Liver (tissue), 9 donors: ENCODE data around the gene TLE3. TPM values are rescaled to one million over a fixed set of nuclear protein-coding genes. Genes with fewer than 3 reads are reported as not detected.

Experiments used
- DNase-seq: peaks from one replicate; pipeline ENCODE4 v3.0.0-alpha.2; 2017; ENCODE audit warnings: low spot score
- H3K27ac ChIP-seq, 2 donors: one replicate each; pipeline ENCODE4 v1.7.0; 2013; ENCODE audit warnings: inconsistent platforms in 2 of 2, low read length in 2 of 2, control low read depth in 1 of 2, low read depth in 1 of 2, mild to moderate bottlenecking in 1 of 2
- H3K27me3 ChIP-seq, 4 donors: one replicate each; pipeline versions ENCODE4 v1.6.1 to v1.7.0; 2013; ENCODE audit warnings: low read length in 3 of 4, inconsistent platforms in 1 of 4, mild to moderate bottlenecking in 1 of 4, moderate library complexity in 1 of 4; ENCODE audit not compliant: control insufficient read depth in 4 of 4, insufficient read depth in 4 of 4
- H3K36me3 ChIP-seq, 4 donors: one replicate each; pipeline versions ENCODE4 v1.6.1 to v1.7.0; 2013; ENCODE audit warnings: low read length in 3 of 4, mild to moderate bottlenecking in 3 of 4, low read depth in 1 of 4, moderate library complexity in 1 of 4; ENCODE audit not compliant: control insufficient read depth in 4 of 4, insufficient read depth in 3 of 4
- H3K4me1 ChIP-seq, 4 donors: one replicate each; pipeline versions ENCODE4 v1.6.1 to v1.7.0; 2013; ENCODE audit warnings: low read length in 3 of 4, mild to moderate bottlenecking in 3 of 4, moderate library complexity in 1 of 4; ENCODE audit not compliant: control insufficient read depth in 4 of 4, insufficient read depth in 4 of 4
- H3K4me3 ChIP-seq, 3 donors: one replicate each; pipeline versions ENCODE4 v1.6.1 to v1.7.0; 2013; ENCODE audit warnings: low read length in 3 of 3, control low read depth in 1 of 3, low read depth in 1 of 3, mild to moderate bottlenecking in 1 of 3
- H3K9ac ChIP-seq, 2 donors: one replicate each; pipeline ENCODE4 v1.7.0; 2013; ENCODE audit warnings: low read length in 2 of 2, mild to moderate bottlenecking in 2 of 2, moderate library complexity in 2 of 2, control low read depth in 1 of 2, low read depth in 1 of 2
- H3K9me3 ChIP-seq, 4 donors: one replicate each; pipeline versions ENCODE4 v1.6.1 to v1.7.0; 2013; ENCODE audit warnings: low read length in 3 of 4; ENCODE audit not compliant: control insufficient read depth in 4 of 4
- EGR1 ChIP-seq, 2 donors: IDR thresholded peaks; 2 replicates each; pipeline ENCODE4 v1.6.1; 2016 to 2018; ENCODE audit warnings: antibody characterized with exemption in 2 of 2, low read depth in 2 of 2
- FOXA1 ChIP-seq: IDR thresholded peaks from 2 replicates; pipeline ENCODE4 v1.6.1; 2016; ENCODE audit warnings: antibody characterized with exemption
- FOXA2 ChIP-seq: IDR thresholded peaks from 2 replicates; pipeline ENCODE4 v1.6.1; 2016; ENCODE audit warnings: antibody characterized with exemption
- GABPA ChIP-seq, 2 donors: IDR thresholded peaks in 1 of 2; conservative IDR thresholded peaks in 1 of 2; 2 replicates each; pipeline ENCODE4 v1.6.1; 2016; ENCODE audit warnings: antibody characterized with exemption in 2 of 2, mild to moderate bottlenecking in 1 of 2, moderate library complexity in 1 of 2
- HNF4A ChIP-seq, 2 donors: conservative IDR thresholded peaks; 2 replicates each; pipeline ENCODE4 v1.6.1; 2016; ENCODE audit warnings: antibody characterized with exemption in 2 of 2, mild to moderate bottlenecking in 2 of 2
- HNF4G ChIP-seq: IDR thresholded peaks from 2 replicates; pipeline ENCODE4 v1.6.1; 2016; ENCODE audit warnings: antibody characterized with exemption
- JUND ChIP-seq, 2 donors: IDR thresholded peaks; 2 replicates each; pipeline ENCODE4 v1.6.1; 2016; ENCODE audit warnings: antibody characterized with exemption in 2 of 2
- NR2F2 ChIP-seq: IDR thresholded peaks from 2 replicates; pipeline ENCODE4 v1.6.1; 2016; ENCODE audit warnings: antibody characterized with exemption
- RAD21 ChIP-seq, 2 donors: IDR thresholded peaks; 2 replicates each; pipeline ENCODE4 v1.6.1; 2016; ENCODE audit warnings: antibody characterized with exemption in 2 of 2, mild to moderate bottlenecking in 2 of 2
- RXRA ChIP-seq, 2 donors: IDR thresholded peaks; 2 replicates each; pipeline ENCODE4 v1.6.1; 2017 to 2018; ENCODE audit warnings: antibody characterized with exemption in 2 of 2, mild to moderate bottlenecking in 1 of 2
- SP1 ChIP-seq: IDR thresholded peaks from 2 replicates; pipeline ENCODE4 v1.6.1; 2018; ENCODE audit warnings: antibody characterized with exemption, mild to moderate bottlenecking
- TAF1 ChIP-seq: conservative IDR thresholded peaks from 2 replicates; pipeline ENCODE4 v1.6.1; 2016; ENCODE audit warnings: antibody characterized with exemption, mild to moderate bottlenecking
- YY1 ChIP-seq: IDR thresholded peaks from 2 replicates; pipeline ENCODE4 v1.6.1; 2016; ENCODE audit warnings: antibody characterized with exemption, mild to moderate bottlenecking
- WGBS: extraction: QIAGEN DNeasy Blood & Tissue Kit; methylation state at CpG from one replicate; pipeline ENCODE4 v1.1.7; 2013; 5-methylcytosine and 5-hydroxymethylcytosine counted together
- polyA plus RNA-seq, 2 donors: library from polyadenylated mRNA; stranded (reverse) in 1 of 2; unstranded in 1 of 2; fragments of 200-250 nt in 1 of 2; fragments of >200 nt in 1 of 2; fragmentation: Nextera tagmentation in 1 of 2; extraction: Ambion mirVana in 1 of 2; gene quantifications; one replicate each; pipeline versions ENCODE4 v1.2.1 to v1.2.3, GENCODE V29; 2013 to 2015
- total RNA-seq, 2 donors: library from RNA; depleted of rRNA; stranded (reverse); fragments of >200 nt; gene quantifications; one replicate each; pipeline ENCODE4 v1.2.3, GENCODE V29; 2014
- TF ChIP-seq, protein P1 (sequence below): IDR thresholded peaks from 2 replicates; pipeline ENCODE4 v1.6.1; 2016; ENCODE audit warnings: antibody characterized with exemption, mild to moderate bottlenecking
- TF ChIP-seq, protein P2 (sequence below): IDR thresholded peaks from 2 replicates; pipeline ENCODE4 v1.6.1; 2016; ENCODE audit warnings: antibody characterized with exemption
- TF ChIP-seq, protein P3 (sequence below): fragments of 150-350 bp; IDR thresholded peaks from 2 replicates; pipeline ENCODE4 v1.5.1; 2017; ENCODE audit warnings: improper control_type of control experiment, low read depth, low read length; ENCODE audit not compliant: missing input control
- TF ChIP-seq, protein P4 (sequence below): IDR thresholded peaks from 2 replicates; pipeline ENCODE4 v1.6.1; 2016; ENCODE audit warnings: antibody characterized with exemption
- TF ChIP-seq, protein P5 (sequence below): IDR thresholded peaks from 2 replicates; pipeline ENCODE4 v1.6.1; 2016; ENCODE audit warnings: antibody characterized with exemption
- donor health status: healthy.
- donor health status: healthy.
- donor health status: healthy.
- donor health status: healthy.
- donor health status: healthy.

TLE3 gene
- total and polyA plus RNA-seq, 4 donors: 1.2 to 13.7 (median 8.5) TPM

DNA sequence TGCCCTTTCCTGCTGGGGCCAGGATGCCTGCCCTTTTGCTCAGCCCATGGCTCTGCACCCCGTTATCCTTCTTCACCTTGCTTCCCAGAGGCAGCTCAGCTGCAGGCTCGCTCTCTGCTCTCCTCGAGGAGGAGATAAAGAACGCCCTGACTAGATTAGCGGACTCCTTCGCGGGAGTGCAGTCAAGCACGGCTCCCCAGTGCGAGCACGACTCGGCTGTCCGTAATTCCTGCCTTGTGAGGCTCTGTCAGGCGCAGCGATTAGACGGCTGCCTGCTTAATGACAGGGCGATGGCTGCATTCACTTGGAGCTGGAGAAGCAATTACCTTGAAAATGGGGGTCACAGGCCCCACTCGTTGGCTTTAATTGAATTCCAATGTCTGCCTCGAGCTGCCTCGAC lies 25.9 kb downstream of the TLE3 start:
- Histone ChIP-seq H3K36me3 (peaks cover 18 to 61% (median 53%) of the 10 kb centered on the region in 4 donors), H3K27ac (no peak overlapping the region), H3K4me1 (peaks cover 0 to 17% (median 8%) of the 10 kb centered on the region in 4 donors), H3K9me3 (no peaks in the 10 kb centered on the region), H3K4me3 (no peak overlapping the region), H3K9ac (no peak overlapping the region), H3K27me3 (no peaks in the 10 kb centered on the region)
- TF ChIP-seq, protein P1, sequence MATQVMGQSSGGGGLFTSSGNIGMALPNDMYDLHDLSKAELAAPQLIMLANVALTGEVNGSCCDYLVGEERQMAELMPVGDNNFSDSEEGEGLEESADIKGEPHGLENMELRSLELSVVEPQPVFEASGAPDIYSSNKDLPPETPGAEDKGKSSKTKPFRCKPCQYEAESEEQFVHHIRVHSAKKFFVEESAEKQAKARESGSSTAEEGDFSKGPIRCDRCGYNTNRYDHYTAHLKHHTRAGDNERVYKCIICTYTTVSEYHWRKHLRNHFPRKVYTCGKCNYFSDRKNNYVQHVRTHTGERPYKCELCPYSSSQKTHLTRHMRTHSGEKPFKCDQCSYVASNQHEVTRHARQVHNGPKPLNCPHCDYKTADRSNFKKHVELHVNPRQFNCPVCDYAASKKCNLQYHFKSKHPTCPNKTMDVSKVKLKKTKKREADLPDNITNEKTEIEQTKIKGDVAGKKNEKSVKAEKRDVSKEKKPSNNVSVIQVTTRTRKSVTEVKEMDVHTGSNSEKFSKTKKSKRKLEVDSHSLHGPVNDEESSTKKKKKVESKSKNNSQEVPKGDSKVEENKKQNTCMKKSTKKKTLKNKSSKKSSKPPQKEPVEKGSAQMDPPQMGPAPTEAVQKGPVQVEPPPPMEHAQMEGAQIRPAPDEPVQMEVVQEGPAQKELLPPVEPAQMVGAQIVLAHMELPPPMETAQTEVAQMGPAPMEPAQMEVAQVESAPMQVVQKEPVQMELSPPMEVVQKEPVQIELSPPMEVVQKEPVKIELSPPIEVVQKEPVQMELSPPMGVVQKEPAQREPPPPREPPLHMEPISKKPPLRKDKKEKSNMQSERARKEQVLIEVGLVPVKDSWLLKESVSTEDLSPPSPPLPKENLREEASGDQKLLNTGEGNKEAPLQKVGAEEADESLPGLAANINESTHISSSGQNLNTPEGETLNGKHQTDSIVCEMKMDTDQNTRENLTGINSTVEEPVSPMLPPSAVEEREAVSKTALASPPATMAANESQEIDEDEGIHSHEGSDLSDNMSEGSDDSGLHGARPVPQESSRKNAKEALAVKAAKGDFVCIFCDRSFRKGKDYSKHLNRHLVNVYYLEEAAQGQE: no peak
- TF ChIP-seq FOXA2 (no peak), NR2F2 (no peak), FOXA1 (no peak), EGR1 (IDR thresholded peaks at IDR 0.05; ENCODE audit: low read depth in 2 of 2) (no peak), GABPA (IDR thresholded peaks at IDR 0.05 in 1 of 2, conservative IDR thresholded peaks at IDR 0.05 in 1 of 2) (no peak), TAF1 (no peak), HNF4A (conservative IDR thresholded peaks at IDR 0.05) (no peak), SP1 (no peak), HNF4G (no peak), RXRA (IDR thresholded peaks at IDR 0.05) (no peak), JUND (IDR thresholded peaks at IDR 0.05) (no peak), RAD21 (IDR thresholded peaks at IDR 0.05) (no peak), YY1 (no peak)
- TF ChIP-seq, protein P2, sequence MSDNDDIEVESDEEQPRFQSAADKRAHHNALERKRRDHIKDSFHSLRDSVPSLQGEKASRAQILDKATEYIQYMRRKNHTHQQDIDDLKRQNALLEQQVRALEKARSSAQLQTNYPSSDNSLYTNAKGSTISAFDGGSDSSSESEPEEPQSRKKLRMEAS: no peak
- TF ChIP-seq, protein P3, sequence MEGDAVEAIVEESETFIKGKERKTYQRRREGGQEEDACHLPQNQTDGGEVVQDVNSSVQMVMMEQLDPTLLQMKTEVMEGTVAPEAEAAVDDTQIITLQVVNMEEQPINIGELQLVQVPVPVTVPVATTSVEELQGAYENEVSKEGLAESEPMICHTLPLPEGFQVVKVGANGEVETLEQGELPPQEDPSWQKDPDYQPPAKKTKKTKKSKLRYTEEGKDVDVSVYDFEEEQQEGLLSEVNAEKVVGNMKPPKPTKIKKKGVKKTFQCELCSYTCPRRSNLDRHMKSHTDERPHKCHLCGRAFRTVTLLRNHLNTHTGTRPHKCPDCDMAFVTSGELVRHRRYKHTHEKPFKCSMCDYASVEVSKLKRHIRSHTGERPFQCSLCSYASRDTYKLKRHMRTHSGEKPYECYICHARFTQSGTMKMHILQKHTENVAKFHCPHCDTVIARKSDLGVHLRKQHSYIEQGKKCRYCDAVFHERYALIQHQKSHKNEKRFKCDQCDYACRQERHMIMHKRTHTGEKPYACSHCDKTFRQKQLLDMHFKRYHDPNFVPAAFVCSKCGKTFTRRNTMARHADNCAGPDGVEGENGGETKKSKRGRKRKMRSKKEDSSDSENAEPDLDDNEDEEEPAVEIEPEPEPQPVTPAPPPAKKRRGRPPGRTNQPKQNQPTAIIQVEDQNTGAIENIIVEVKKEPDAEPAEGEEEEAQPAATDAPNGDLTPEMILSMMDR: no peak
- TF ChIP-seq, protein P4, sequence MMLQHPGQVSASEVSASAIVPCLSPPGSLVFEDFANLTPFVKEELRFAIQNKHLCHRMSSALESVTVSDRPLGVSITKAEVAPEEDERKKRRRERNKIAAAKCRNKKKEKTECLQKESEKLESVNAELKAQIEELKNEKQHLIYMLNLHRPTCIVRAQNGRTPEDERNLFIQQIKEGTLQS: no peak
- TF ChIP-seq, protein P5, sequence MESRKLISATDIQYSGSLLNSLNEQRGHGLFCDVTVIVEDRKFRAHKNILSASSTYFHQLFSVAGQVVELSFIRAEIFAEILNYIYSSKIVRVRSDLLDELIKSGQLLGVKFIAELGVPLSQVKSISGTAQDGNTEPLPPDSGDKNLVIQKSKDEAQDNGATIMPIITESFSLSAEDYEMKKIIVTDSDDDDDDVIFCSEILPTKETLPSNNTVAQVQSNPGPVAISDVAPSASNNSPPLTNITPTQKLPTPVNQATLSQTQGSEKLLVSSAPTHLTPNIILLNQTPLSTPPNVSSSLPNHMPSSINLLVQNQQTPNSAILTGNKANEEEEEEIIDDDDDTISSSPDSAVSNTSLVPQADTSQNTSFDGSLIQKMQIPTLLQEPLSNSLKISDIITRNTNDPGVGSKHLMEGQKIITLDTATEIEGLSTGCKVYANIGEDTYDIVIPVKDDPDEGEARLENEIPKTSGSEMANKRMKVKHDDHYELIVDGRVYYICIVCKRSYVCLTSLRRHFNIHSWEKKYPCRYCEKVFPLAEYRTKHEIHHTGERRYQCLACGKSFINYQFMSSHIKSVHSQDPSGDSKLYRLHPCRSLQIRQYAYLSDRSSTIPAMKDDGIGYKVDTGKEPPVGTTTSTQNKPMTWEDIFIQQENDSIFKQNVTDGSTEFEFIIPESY: no peak
- DNase-seq: no peak
- WGBS: 97% methylated on average over 19 of the region's 19 CpGs
